GM12878 (cell line): ENCODE results near the gene YY1. TPM values are rescaled to one million over a fixed set of nuclear protein-coding genes. Genes with fewer than 3 reads are reported as not detected.

Experiments
- ATAC-seq: fragments of 200-7000 bp; cut with Tn5 transposase; 3 replicates; pipeline ENCODE4 v1.9.1; 2020; ENCODE audit warnings: mild to moderate bottlenecking, moderate library complexity
- BruUV-seq: library from RNA; stranded (reverse); fragments of 400-500 nt; replicated peaks from 2 replicates; lab custom pipeline; 2021; lab: Mats Ljungman, UMichigan
- CTCF ChIA-PET: fragments of 300-600 bp; sonication (Branson Sonifier 250); formaldehyde crosslinking; extraction: SDS; loops from one replicate; lab custom pipeline; 2021; ENCODE audit warnings: inconsistent platforms; lab: Yijun Ruan, JAX
- POLR2A ChIA-PET: fragments of 350-600 bp; formaldehyde crosslinking; extraction: SDS; loops from one replicate; lab custom pipeline; 2021; ENCODE audit warnings: inconsistent platforms; lab: Charles Lee
- RAD21 ChIA-PET: fragments of 300-600 bp; sonication (Branson Sonifier 250); formaldehyde crosslinking; loops from one replicate; lab custom pipeline; 2023; ENCODE audit warnings: antibody characterized with exemption; ENCODE audit not compliant: unreplicated experiment; lab: Charles Lee
- SMC1A ChIA-PET: fragments of 300-600 bp; sonication (Branson Sonifier 250); formaldehyde crosslinking; loops from one replicate; lab custom pipeline; 2023; ENCODE audit not compliant: unreplicated experiment, uncharacterized antibody; lab: Charles Lee
- DNase-seq: peaks from one replicate; pipeline ENCODE4 v3.0.0-alpha.2; 2011; ENCODE audit warnings: low read depth, low spot score
- FAIRE-seq: peaks from 3 replicates; lab custom pipeline; 2011; peaks lifted over from hg19 to GRCh38; lab: Jason Lieb, UNC
- H2AFZ ChIP-seq: 2 replicates; pipeline ENCODE4 v1.6.0; 2011; ENCODE audit warnings: low read depth, low read length, control low read depth; ENCODE audit not compliant: control insufficient read depth
- H3K27ac ChIP-seq: 2 replicates; pipeline ENCODE4 v1.5.1; 2011; ENCODE audit warnings: control low read depth; ENCODE audit not compliant: control insufficient read depth, insufficient read depth
- H3K27me3 ChIP-seq, 2 experiments: replicated peaks in 1 of 2; 2 replicates each; pipeline versions ENCODE4 v1.6.0 to v1.6.1; 2011; ENCODE audit warnings: low read length in 1 of 2; ENCODE audit not compliant: control insufficient read depth in 2 of 2, insufficient read depth in 2 of 2
- H3K36me3 ChIP-seq, 2 experiments: 2 replicates each; pipeline ENCODE4 v1.5.1; 2011; ENCODE audit warnings: low read length in 1 of 2; ENCODE audit not compliant: control insufficient read depth in 2 of 2, insufficient read depth in 2 of 2
- H3K4me1 ChIP-seq: 2 replicates; pipeline ENCODE4 v1.6.1; 2011; ENCODE audit warnings: mild to moderate bottlenecking, low read length, moderate library complexity, mixed read lengths; ENCODE audit not compliant: control insufficient read depth, insufficient read depth
- H3K4me2 ChIP-seq: 2 replicates; pipeline ENCODE4 v1.6.0; 2011; ENCODE audit warnings: control low read depth; ENCODE audit not compliant: control insufficient read depth, insufficient read depth
- H3K4me3 ChIP-seq: fragments of 200-600 bp; sonication (generic); 2 replicates; pipeline ENCODE4 v1.5.1; 2016
- H3K79me2 ChIP-seq: 2 replicates; pipeline ENCODE4 v1.6.0; 2011; ENCODE audit warnings: low read length; ENCODE audit not compliant: control insufficient read depth, insufficient read depth
- H3K9ac ChIP-seq: 2 replicates; pipeline ENCODE4 v1.8.0; 2011; ENCODE audit warnings: low read length, control low read depth, mixed read lengths; ENCODE audit not compliant: control insufficient read depth, insufficient read depth
- H3K9me3 ChIP-seq: replicated peaks from 3 replicates; pipeline ENCODE4 v1.5.1; 2011; ENCODE audit warnings: mild to moderate bottlenecking, low read length; ENCODE audit not compliant: control insufficient read depth, insufficient read depth
- H4K20me1 ChIP-seq: 2 replicates; pipeline ENCODE4 v1.6.0; 2011; ENCODE audit not compliant: control insufficient read depth, insufficient read depth
- CBFB ChIP-seq: IDR thresholded peaks from 2 replicates; pipeline ENCODE4 v1.6.1; 2016; ENCODE audit warnings: antibody characterized with exemption, low read depth
- CBX3 ChIP-seq: fragments of 200-600 bp; sonication (generic); IDR thresholded peaks from 2 replicates; pipeline ENCODE4 v1.6.1; 2016; ENCODE audit warnings: low read depth, borderline replicate concordance
- E2F8 ChIP-seq: fragments of 450-650 bp; IDR thresholded peaks from 2 replicates; pipeline ENCODE4 v1.6.1; 2018; ENCODE audit warnings: mild to moderate bottlenecking, low read depth, moderate library complexity; ENCODE audit not compliant: partially characterized antibody
- EED ChIP-seq: sonication (generic); IDR thresholded peaks from 2 replicates; pipeline ENCODE4 v1.6.1; 2016; ENCODE audit warnings: antibody characterized with exemption, low read depth
- EGR1 ChIP-seq, 2 experiments: IDR thresholded peaks; 1 replicate in 1 of 2; 2 replicates in 1 of 2; pipeline ENCODE4 v1.6.1; 2011 to 2012; ENCODE audit warnings: low read depth in 2 of 2, low read length in 2 of 2, borderline replicate concordance in 1 of 2, mild to moderate bottlenecking in 1 of 2, moderate library complexity in 1 of 2
- ELK1 ChIP-seq: IDR thresholded peaks from 2 replicates; pipeline ENCODE4 v1.6.1; 2012; ENCODE audit warnings: low read depth, low read length, improper control_type of control experiment
- EP300 ChIP-seq, 2 experiments: fragments of 150-350 bp in 1 of 2; IDR thresholded peaks; 2 replicates each; pipeline ENCODE4 v1.6.1; 2011 to 2012; ENCODE audit warnings: low read depth in 2 of 2, low read length in 2 of 2, borderline replicate concordance in 1 of 2, improper control_type of control experiment in 1 of 2, inconsistent platforms in 1 of 2; ENCODE audit not compliant: control insufficient read depth in 1 of 2
- HDAC6 ChIP-seq: fragments of 200-600 bp; sonication (generic); IDR thresholded peaks from one replicate; pipeline ENCODE4 v1.8.0; 2017; ENCODE audit warnings: antibody characterized with exemption; ENCODE audit not compliant: unreplicated experiment
- IKZF2 ChIP-seq, 2 experiments: fragments of 450-650 bp; IDR thresholded peaks; 2 replicates each; pipeline ENCODE4 v1.6.1; 2017; ENCODE audit warnings: mild to moderate bottlenecking in 2 of 2, moderate library complexity in 2 of 2
- LARP7 ChIP-seq: fragments of 450-650 bp; IDR thresholded peaks from 2 replicates; pipeline ENCODE4 v1.6.1; 2017; ENCODE audit warnings: mild to moderate bottlenecking
- TCF3 ChIP-seq: IDR thresholded peaks from 2 replicates; pipeline ENCODE4 v1.6.1; 2012; ENCODE audit warnings: low read depth, mild to moderate bottlenecking, low read length, borderline replicate concordance; ENCODE audit not compliant: insufficient read depth
- ZBED1 ChIP-seq: IDR thresholded peaks from 2 replicates; pipeline ENCODE4 v1.6.1; 2016; ENCODE audit warnings: borderline replicate concordance
- ZBTB4 ChIP-seq: fragments of 450-650 bp; formaldehyde crosslinking; IDR thresholded peaks from 2 replicates; pipeline ENCODE4 v1.4.0; 2022; ENCODE audit warnings: mild to moderate bottlenecking, moderate library complexity
- WGBS: methylation state at CpG from one replicate; pipeline ENCODE4 v1.1.6; 2016; ENCODE audit warnings: low lambda C conversion rate; ENCODE audit not compliant: insufficient replicate concordance, insufficient coverage; ENCODE audit errors: missing lambda C conversion rate; 5-methylcytosine and 5-hydroxymethylcytosine counted together
- in situ Hi-C: fragments of 300-500 bp; cut with MboI; formaldehyde crosslinking; loops from 9 replicates; pipeline ENCODE4 v1.14.3; 2018; ENCODE audit warnings: mixed read lengths
- intact Hi-C: fragments of 100-400 bp; cut with micrococcal nuclease; formaldehyde crosslinking; loops from one replicate; pipeline ENCODE4 v1.14.2; 2022; ENCODE audit not compliant: unreplicated experiment
- polyA plus RNA-seq, 11 experiments: library from polyadenylated mRNA; depleted of rRNA in 4 of 11; unstranded in 6 of 11; stranded (reverse) in 5 of 11; fragments of >200 nt; fragmentation: Nextera tagmentation in 4 of 11; fragmentation: Illumina TruSeq in 1 of 11; extraction: Ambion mirVana in 4 of 11; extraction: Trizol in 1 of 11; gene quantifications; 1 replicate in 1 of 11; 2 replicates in 10 of 11; pipeline versions ENCODE4 v1.2.1 to v1.2.3, GENCODE V29; 2011 to 2016; ENCODE audit warnings: inconsistent platforms in 2 of 11, missing spikeins in 2 of 11, low read depth in 1 of 11
- total RNA-seq, 4 experiments: library from RNA; depleted of rRNA in 3 of 4; stranded (reverse); fragments of >200 nt in 3 of 4; fragmentation: Illumina TruSeq in 1 of 4; extraction: Trizol in 1 of 4; gene quantifications; 2 replicates each; pipeline versions ENCODE4 v1.2.1 to v1.2.3, GENCODE V29; 2013 to 2021

YY1 gene
- total and polyA plus RNA-seq, 10 of the 15 experiments (the other 5 are each of a cell fraction or from before 2014, with no cell fraction given), result 23.7 to 74.0 (median 39.9) TPM

- ChIA-PET RAD21 (interaction anchor here (1.0 kb wide), 1 partner anchor 7 kb away, joined by 4 read pairs; no protein-coding TSS in a partner anchor), CTCF (interaction anchor here (0.6 to 5.3 kb wide), 15 partner anchors 8 to 97 kb away, joined by 3 to 50 read pairs (median 5); partner anchors contain the start of gene WDR25), SMC1A (interaction anchor here (0.7 to 1.6 kb wide), 2 partner anchors 75 to 86 kb away, joined by 3 read pairs; no protein-coding TSS in a partner anchor), POLR2A (interaction anchor here (0.8 kb wide), 1 partner anchor 8 kb away, joined by 3 read pairs; no protein-coding TSS in a partner anchor)
- Histone ChIP-seq H2AFZ (no peak overlapping the region), H3K36me3 (peaks cover 0 to 2% of the 10 kb centered on the region in 2 experiments; a peak in 2 of 4 replicates), H3K27ac (no peak overlapping the region), H4K20me1 (no peaks in the 10 kb centered on the region), H3K9ac (no peak overlapping the region), H3K79me2 (no peaks in the 10 kb centered on the region), H3K27me3 (no peaks in the 10 kb centered on the region), H3K9me3 (no peaks in the 10 kb centered on the region), H3K4me2 (no peak overlapping the region), H3K4me1 (no peaks in the 10 kb centered on the region), H3K4me3 (no peak overlapping the region)
- in situ Hi-C loops (loop anchor here (10.0 kb wide), 1 partner anchor 358 kb away; no protein-coding TSS in a partner anchor), intact Hi-C loops (no loop called here)
- no peak for DNase-seq
- no TSS peak for BruUV-seq
- FAIRE-seq, result no peak
- no peak for ATAC-seq
- WGBS, result 82% methylated on average over 9 of the region's 10 CpGs
- TF ChIP-seq CBFB, result no peak
- TF ChIP-seq ZBED1, result no peak
- TF ChIP-seq EED, result no peak
- no peak for TF ChIP-seq TCF3
- TF ChIP-seq ZBTB4 (CRISPR knock-in tag), result no peak
- TF ChIP-seq E2F8, result no peak
- TF ChIP-seq HDAC6, result no peak
- no peak for TF ChIP-seq ELK1
- no peak for TF ChIP-seq EGR1 (IDR thresholded peaks at IDR 0.05; ENCODE audit: borderline replicate concordance in 1 of 2, low read depth in 2 of 2, low read length in 2 of 2)
- no peak for TF ChIP-seq EP300 (IDR thresholded peaks at IDR 0.05; ENCODE audit: borderline replicate concordance in 1 of 2, control insufficient read depth in 1 of 2, low read depth in 2 of 2, low read length in 2 of 2)
- TF ChIP-seq CBX3, result no peak
- TF ChIP-seq LARP7, result no peak
- TF ChIP-seq IKZF2 (IDR thresholded peaks at IDR 0.05), result no peak
Measured at GRCh38 chr14:100286484-100287191, 47.7 kb downstream of the YY1 start.
